GM06990 (cell line): ENCODE measurements around the gene HMG20B.
A peak's percentile ranks its signal among the peaks of the same experiment; 100 is the strongest.

Source experiments
- DNase-seq: peaks from one replicate; pipeline ENCODE4 v3.0.0-alpha.2; 2011; ENCODE audit not compliant: insufficient read length; ENCODE audit errors: extremely low read depth
- H3K27me3 ChIP-seq: replicated peaks from 2 replicates; pipeline ENCODE4 v1.6.0; 2011; ENCODE audit warnings: low read length; ENCODE audit not compliant: control insufficient read depth, insufficient read depth
- H3K36me3 ChIP-seq: 2 replicates; pipeline ENCODE4 v1.5.1; 2011; ENCODE audit warnings: low read length; ENCODE audit not compliant: control insufficient read depth, insufficient read depth
- H3K4me3 ChIP-seq: replicated peaks from 2 replicates; pipeline ENCODE4 v1.5.1; 2011; ENCODE audit warnings: low read depth, mild to moderate bottlenecking, control low read depth, low read length
- TF ChIP-seq, protein P1 (sequence below): IDR thresholded peaks from 2 replicates; pipeline ENCODE4 v1.5.1; 2011; ENCODE audit warnings: low read length, control low read depth, mild to moderate bottlenecking, inconsistent platforms; ENCODE audit not compliant: insufficient read depth, poor library complexity, severe bottlenecking

Gene HMG20B

DNA sequence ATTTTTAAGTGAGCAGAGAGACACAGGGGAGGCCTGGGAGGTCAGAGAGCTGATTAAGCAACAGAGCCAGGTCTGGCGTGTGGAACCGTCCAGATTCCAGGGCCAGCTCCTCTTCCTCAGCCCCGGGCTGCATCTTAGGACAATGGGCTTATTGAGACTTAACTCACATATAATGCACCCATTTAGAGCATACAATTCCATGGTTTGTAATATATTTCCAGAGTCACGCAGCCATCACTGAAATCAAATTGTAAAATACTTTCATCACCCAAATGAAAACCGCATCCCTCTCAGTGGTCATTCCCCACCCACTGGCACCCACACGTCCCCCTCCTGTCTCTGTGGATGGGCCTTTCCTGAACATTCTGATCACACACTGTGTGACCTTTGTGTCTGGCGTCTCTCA is 2.1 kb upstream of the HMG20B start:
- H3K27me3 ChIP-seq, result no peaks in the 10 kb centered on the region
- no peak overlapping the region for H3K4me3 ChIP-seq
- TF ChIP-seq, protein P1, sequence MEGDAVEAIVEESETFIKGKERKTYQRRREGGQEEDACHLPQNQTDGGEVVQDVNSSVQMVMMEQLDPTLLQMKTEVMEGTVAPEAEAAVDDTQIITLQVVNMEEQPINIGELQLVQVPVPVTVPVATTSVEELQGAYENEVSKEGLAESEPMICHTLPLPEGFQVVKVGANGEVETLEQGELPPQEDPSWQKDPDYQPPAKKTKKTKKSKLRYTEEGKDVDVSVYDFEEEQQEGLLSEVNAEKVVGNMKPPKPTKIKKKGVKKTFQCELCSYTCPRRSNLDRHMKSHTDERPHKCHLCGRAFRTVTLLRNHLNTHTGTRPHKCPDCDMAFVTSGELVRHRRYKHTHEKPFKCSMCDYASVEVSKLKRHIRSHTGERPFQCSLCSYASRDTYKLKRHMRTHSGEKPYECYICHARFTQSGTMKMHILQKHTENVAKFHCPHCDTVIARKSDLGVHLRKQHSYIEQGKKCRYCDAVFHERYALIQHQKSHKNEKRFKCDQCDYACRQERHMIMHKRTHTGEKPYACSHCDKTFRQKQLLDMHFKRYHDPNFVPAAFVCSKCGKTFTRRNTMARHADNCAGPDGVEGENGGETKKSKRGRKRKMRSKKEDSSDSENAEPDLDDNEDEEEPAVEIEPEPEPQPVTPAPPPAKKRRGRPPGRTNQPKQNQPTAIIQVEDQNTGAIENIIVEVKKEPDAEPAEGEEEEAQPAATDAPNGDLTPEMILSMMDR, result no peak
- H3K36me3 ChIP-seq, result no peaks in the 10 kb centered on the region
- no peak for DNase-seq

DNA sequence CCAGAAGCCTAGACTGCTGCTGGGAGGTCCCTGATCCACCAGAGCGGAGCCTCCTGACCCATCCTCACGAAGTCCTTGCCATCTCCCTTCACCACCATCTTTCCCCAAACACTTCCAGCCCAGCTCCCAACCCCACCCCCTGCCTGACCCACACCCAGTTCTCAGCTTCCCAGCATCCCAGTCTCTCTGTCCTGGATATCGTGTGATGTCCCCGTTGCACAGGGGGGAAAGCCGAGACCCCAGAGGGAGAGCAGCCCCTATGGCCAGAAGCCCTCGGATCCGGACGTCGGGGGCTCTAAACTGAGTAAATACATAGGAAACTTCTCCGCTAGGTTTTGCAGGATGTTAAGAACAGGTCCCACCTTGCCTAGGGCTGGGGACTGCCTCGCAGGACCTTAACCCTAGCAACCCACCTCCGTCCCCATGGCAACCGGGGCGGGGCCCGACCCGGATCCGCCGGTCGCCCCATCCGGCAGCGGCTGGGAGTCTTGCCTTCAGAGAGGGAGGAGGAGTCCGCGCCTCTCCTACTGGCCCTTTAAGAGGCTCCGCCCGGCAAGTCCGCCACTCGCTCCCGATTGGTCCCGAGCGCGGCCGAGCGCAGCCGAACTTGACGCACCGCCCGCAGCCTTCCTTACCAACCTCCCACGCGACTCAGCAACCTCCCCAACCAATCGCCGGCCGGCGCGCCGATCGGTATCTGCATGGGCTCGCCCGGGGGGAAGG is 451 bp upstream of the HMG20B start:
- peak overlapping the region; percentile 45 for H3K4me3 ChIP-seq
- TF ChIP-seq, protein P1, result no peak
- H3K27me3 ChIP-seq, result no peaks in the 10 kb centered on the region
- DNase-seq, result peak; percentile 100
- H3K36me3 ChIP-seq, result peaks cover 5% of the 10 kb centered on the region

DNA sequence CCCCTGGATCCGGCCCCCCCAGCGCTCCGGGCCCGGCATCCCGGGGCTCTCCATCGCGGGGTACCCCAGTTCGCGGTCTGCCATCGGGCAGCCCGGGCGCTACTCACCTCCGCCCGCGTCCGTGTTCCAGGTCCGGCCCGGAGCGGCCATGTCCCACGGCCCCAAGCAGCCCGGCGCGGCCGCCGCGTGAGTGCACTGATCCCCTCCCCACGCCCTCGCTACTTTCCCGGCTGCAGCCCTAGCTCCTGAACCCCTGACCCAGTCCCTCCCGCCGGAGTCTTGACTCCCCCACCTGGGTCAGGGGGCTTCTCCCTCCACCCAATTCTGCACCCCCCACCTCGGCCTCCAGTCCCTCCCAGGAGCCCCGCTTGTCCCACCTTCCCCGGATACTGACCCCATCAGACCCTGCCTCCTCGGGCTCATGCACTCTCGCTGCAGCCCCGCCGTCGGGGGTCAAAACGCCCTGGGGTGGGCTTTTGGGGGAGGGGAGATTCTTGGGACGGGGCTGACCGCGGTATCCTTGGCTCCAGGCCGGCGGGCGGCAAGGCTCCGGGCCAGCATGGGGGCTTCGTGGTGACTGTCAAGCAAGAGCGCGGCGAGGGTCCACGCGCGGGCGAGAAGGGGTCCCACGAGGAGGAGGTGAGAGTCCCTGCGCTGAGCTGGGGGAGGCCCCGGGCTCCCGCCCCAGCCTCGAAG is 566 bp downstream of the HMG20B start:
- Histone ChIP-seq H3K36me3 (peaks cover 5% of the 10 kb centered on the region), H3K27me3 (no peaks in the 10 kb centered on the region), H3K4me3 (peak overlapping the region; percentile 89)
- TF ChIP-seq, protein P1, result no peak
- no peak for DNase-seq

- Histone ChIP-seq H3K4me3 (peak overlapping the region; percentile 89), H3K36me3 (peaks cover 5% of the 10 kb centered on the region), H3K27me3 (no peaks in the 10 kb centered on the region)
- TF ChIP-seq, protein P1, result no peak
- DNase-seq, result peak; percentile 89
Observed at GRCh38 chr19:3573858-3574637, 1.3 kb downstream of the HMG20B start.

DNA sequence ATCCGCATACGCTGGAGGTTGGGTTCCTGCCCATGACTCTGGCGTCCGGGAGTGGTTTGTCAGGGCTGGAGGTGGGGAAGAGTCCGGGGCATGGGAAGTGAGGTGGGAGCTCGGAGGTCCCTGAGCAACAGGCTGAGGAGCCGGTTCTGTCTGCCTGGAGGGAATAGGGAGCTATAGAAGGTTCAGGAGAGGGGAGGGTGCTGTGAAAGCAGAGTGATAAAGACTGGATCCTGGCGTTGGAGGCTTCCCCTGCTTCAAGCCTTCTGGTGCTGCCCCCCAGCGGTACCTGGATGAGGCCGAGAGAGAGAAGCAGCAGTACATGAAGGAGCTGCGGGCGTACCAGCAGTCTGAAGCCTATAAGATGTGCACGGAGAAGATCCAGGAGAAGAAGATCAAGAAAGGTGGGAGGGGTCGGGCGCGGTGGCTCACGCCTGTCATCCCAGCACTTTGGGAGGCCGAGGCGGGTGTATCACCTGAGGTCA is 2.6 kb downstream of the HMG20B start:
- Histone ChIP-seq H3K4me3 (no peak overlapping the region), H3K27me3 (no peaks in the 10 kb centered on the region), H3K36me3 (peaks cover 5% of the 10 kb centered on the region)
- TF ChIP-seq, protein P1, result peak; percentile 48
- no peak for DNase-seq
